ENCODE measurements around the gene ARRDC1.
A peak's percentile ranks its signal among the peaks of the same experiment; 100 is the strongest.
"Not testable (repeated sequence)": the region's sequence is repeated elsewhere in the genome, so short reads cannot be mapped to it uniquely, and the experiment has no call there.

ARRDC1 gene, protein sequence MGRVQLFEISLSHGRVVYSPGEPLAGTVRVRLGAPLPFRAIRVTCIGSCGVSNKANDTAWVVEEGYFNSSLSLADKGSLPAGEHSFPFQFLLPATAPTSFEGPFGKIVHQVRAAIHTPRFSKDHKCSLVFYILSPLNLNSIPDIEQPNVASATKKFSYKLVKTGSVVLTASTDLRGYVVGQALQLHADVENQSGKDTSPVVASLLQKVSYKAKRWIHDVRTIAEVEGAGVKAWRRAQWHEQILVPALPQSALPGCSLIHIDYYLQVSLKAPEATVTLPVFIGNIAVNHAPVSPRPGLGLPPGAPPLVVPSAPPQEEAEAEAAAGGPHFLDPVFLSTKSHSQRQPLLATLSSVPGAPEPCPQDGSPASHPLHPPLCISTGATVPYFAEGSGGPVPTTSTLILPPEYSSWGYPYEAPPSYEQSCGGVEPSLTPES

DNA sequence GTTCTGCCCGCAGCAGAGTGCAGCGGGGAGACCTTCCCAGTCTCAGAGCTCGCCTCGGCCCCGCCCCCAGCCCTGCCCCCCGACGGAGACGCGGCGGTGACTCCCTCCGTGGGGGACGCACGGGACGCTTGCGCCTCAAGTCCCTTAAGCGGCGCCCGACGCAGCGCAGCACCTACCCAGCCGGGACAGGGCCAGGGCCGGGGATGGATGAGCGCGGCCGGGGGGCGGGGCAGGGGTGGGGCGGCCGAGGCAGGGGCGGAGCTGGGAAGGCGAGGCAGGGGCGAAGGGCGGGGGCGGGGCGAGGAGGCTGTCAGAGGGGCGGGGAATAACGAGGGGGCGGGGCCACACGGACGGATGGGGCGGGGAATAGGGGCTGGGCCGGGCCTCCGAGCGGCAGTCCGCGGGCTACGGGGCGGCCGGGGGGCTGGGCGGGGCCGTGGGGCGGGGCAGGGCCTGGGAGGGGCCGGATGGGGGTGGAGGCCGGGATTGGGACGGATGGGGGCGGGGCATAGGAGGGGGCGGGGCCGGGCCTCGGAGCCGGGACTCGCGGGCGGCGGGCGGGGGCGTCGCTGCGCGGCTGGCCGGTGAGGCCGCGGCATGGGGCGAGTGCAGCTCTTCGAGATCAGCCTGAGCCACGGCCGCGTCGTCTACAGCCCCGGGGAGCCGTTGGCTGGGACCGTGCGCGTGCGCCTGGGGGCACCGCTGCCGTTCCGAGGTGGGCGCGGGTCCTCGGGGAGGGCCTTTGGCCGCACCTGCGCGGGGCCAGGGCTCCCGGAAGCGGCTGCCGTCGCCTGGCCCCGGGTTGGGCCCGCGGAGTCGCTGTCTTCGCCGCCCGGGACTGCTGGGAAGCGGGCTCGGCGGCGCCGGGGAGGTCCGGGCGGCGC, at the start of gene ARRDC1:
TSS of gene ARRDC1 (plus strand) at position 566 of the 884 bp plus-strand sequence. CDS start at position 598, 32 bp downstream.
- DNase-seq: peak; percentile 79

DNA sequence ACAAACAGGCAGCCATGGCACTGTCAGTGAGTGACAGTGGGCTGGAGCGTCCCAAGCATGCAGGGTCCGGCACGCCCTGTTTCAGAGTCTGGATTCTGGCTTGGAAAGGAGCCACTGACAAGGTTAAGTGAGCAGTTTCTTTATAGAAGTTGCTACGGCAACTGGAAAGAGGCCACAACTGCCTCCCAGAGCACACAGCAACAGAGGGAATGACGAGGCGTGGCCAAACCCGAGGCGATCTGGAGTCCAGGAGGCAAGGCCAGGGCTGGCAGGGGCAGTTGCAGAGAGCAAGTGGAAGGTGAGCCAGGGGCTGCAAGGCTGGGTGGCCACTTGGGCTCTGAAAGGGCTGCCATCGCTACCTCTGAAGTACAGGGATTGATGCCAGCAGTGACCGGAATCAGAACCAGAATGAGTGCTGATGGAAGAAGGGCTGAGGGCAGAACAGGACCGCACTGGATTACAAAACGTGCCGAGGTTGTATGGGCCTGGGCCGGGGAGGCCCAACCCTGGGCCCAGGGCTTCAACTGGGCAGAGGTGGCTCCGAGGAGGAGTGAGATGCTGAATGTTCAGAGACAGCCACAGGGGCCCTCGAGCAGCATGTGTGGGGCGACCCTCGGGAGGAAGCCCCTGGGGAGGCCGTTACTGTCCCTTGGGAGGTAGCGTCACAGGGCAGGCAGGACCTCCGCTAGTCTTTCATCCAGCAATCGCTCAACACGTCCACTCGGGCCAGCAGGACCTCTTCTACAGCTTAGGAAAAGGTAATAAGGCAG, 49.2 kb upstream of the ARRDC1 start:
- no peak for DNase-seq

DNA sequence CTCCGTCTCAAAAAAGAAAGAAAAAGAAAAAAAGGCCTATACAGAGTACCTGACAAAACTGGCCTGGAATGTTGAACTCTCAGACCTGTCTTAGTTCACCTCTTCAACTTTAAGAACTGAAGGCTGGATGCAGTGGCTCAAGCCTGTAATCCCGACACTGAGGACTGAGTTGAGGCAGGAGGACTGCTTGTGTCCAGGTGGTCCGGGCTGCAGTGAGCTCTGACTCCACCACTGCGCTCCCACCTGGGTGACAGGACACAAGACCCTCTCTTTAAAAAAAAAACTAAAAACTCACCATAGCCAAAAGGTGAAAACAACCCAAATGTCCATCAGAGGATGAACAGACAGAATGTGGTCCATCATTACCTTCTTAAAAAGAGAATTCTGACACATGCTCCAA, 47.4 kb upstream of the ARRDC1 start:
- no peak for DNase-seq

DNA sequence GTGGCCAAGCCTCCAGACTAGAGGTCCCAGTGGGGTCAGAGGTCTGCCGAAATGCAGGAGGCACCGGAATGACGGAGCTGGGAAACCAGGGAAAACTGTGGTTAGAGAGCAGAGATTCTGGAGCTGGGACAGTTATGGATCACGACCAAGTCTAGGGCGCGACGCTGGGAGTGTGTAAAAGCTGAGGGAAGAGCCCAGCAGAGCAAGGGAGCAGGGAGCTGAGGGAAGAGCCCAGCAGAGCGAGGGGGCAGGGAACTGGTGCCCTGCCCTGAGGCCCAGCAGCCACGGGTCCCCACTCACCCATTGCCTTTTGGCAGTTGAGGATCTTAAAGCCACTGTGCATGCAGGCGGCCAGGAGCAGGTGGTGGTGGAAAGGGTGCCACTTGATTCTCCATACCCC, 41.4 kb upstream of the ARRDC1 start:
- DNase-seq: no peak

DNA sequence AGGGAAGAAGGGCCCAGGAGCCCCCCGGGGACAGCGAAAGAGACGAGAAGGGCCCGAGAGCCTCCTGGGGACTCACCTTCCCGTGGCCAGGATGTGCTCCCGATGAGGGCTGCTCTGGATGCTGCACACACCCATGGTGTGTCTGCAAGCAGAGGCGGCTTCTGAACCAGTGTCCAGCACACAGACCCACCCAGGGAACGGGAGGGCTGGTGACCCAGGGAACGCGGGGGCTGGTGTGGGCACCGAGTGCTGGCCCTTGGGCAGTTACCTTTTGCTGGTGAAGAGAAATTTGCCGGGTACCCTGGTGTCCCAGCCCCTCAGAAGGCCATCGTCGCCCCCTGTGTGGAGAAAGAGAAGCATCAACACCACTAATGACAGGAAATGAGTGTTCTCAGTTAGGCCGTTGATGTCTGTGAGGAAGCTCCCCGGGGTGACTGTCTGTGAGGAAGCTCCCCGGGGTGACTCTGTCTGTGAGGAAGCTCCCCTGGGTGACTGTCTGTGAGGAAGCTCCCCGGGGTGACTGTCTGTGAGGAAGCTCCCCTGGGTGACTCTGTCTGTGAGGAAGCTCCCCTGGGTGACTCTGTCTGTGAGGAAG, 40.6 kb upstream of the ARRDC1 start:
- DNase-seq: no peak

DNA sequence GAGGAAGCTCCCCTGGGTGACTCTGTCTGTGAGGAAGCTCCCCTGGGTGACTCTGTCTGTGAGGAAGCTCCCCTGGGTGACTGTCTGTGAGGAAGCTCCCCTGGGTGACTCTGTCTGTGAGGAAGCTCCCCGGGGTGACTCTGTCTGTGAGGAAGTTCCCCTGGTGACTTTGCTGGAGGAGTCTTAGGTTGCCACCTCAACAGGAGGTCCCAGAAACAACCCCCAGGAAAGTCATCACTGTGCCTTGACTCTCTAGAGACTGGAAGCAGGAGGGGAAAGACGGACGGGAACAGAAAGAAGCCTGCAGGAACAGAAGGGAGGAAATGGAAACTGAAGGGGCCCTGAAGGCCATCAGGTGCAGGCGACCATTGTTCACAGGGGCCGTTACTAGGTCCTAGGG, 37.0 kb upstream of the ARRDC1 start:
- not testable (repeated sequence) for DNase-seq

DNA sequence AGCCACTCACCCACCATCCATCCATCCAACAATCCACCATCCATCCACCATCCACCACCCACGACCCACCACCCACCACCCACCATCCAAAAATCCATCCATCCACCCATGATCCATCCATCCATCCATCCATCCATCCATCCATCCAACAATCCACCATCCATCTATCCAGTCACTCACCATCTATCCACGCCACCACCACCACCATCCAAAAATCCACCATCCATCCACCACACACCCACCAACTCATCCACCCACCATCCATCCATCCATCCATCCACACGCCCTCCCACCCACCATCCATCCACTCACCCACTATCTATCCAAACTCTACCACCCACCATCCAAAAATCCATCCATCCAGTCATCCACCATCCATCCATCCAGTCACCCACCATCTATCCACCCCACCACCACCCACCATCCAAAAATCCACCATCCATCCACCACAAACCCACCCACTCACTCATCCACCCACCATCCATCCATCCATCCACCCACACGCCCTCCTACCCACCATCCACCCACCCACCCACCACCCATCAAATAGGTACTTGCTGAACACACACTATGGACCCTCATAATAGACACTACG, 35.8 kb upstream of the ARRDC1 start:
- DNase-seq: no peak

DNA sequence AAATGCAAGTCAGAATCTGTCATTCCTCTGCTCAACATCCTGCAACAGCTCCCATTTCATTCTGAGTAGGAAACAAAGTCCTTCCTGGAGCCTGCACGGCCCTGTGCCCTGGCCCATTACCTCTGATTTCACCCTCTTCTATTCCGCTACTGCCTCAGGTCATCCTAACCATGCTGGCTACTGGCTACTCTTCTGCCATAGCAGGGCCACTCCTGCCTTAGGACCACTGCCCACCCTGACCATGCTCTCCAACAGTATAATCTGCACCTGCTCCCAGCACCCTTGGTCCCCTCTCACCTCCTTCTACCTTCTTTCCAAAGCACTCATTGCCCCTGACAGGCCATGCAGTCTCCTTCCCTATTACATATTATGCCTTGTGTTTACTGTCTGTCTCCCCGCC, 34.9 kb upstream of the ARRDC1 start:
- no peak for DNase-seq

DNA sequence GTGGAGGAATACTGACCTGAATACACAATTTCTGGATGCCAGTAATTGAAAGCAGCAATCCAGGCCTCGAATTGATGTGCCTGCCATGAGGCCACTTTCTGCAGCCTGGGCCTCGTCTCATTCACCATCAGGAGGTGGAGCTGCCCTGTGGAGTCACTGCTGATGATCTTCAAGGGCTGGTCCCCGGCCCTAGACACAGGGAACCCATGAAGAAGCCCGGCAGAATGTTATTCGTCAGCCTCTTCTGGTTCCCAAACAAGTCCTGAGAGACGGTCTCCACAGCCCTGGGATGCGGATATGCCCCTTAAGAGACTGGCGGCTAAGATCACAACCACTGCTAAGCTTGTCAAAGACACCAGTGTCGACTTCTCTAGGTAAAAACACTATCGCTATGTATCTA, 31.3 kb upstream of the ARRDC1 start:
- no peak for DNase-seq

DNA sequence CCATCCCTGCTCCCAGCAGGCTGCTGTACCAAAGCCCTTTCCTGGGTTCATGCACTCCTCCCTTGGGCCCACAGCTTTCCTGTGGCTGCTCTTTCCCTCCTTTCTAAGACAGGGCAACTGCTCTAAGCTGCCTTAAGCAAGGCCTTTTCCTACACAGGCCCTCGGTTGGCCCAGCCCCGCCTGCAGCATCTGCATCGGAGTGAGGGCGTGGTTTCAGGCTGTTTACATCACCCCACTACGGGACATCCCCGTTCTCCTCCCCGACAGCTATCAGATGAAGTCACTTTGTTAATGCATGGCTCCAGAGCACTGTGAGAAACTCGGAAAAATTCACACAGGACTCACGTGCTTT, 30.1 kb upstream of the ARRDC1 start:
- no peak for DNase-seq

DNA sequence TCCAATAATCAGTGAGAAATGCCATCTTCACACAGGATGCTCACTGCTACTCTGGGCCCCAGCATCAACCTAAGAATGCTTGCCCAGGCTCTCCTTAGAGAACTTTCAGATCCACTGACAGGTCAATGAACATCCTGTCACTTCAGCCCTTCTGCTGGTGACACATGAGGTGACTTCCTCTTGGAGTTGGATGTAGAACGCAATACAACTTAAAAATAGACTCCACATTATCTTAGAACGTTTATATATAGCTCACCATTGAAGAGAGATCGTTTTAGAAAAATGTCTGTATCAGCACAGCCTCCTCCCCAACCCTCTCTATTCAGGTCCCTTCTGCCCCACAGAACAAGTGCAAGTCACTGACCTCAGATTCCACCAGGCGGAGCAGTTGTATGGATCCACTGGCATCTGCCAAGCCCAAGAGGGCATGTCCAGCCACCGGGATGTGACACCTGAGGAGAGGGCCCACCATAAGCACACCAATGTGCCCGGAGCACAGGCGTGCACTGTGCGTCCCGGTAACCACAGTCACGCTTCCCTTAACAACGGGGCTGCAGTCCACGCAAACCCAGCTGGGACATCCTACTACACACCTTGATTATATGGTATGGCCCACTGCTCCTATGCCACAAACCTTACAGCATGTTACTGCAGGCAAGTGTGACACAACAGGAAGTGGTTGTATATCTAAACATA, 29.6 kb upstream of the ARRDC1 start:
- no peak for DNase-seq

DNA sequence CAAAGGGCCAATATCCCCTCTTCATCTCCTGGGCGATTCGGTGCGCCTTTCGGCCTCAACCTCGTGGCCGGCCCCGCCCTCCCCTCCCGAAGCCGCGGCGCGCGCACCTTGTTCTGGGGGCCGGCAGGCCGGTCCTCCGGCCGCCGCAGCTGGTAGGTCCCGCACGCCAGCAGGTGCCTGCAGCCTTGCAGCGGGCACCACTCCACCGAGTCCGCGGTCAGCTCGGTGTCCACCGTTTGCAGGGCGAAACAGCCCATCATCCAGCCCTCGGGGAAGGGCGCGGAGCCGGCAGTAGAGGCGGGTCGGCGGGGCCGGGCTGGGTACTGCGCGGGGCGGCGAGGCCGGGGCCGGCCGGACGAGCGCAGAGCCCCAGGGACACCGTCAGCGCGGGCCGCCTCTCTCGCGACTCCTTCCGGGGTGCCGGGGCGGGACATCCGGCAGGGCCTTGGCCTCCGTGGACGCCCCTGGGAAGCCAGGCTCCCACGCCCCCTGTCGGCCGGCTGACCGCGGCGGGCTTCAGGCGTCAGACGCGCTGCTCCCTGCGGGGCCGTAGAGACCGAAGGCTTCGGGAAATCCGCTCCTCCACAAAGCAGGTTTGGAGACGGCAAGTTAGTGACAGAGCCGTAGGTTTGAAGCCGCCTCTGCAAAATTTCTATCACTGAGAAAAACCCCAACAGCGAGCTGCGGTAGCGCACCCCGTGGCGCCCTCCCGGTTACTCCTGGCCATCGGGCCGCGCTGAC, 26.8 kb upstream of the ARRDC1 start, which contains the start of gene DPH7:
TSS of gene DPH7 (minus strand) at position 408 of the 741 bp plus-strand sequence. CDS start at position 260, 148 bp downstream.
- DNase-seq: peak; percentile 87

DNA sequence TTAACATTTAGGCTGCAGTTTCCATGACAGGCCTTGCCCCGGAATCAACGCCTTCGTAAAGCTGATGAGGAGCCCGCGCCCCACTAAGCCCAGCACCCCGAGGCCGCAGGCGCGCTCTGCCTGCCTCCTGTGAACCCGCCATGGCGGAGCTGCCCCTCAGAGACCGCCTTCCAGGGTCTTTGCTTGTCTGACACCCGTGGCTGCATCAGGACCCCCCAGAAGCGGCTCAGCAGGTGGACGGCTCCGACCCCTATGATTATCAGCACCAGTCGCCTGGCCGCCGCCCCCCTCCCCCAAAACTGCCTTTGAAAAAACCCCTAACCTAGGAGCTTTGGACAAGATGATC, 26.3 kb upstream of the ARRDC1 start:
- DNase-seq: no peak

DNA sequence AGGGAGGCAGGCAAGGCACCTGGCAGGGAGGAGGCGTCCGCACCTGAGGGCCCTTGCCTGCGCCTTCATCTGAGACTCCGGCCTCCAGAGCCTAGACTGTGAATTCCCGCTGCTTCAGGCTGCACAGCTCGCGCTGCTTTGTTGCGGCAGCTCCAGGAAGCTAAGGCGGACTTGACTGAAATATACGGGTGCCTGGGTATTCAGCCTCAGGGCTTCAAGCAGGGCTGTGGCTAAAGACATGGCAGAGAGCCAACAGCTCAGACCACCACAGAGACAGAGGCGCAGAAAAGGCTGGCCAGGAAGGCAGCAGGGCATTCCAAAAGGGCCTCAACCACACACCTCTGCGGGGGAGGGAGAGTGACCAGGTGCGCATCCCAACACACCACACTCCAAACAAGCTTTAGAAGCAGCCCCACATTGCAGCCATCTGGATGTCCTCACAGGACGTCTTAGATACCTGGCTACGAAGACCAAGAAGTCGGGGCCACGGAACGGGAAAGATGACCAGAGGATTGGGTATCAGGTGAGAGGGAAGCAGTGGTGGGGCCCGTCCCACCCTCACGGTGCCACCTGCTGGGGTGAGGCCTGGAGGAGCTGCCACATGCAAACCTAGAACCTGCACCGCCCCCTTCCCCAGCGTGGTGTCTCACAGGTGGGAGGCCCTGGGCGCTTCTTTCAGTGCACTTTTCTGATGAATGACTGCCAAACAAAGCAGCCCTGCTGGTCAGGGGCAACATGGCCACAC, 25.1 kb upstream of the ARRDC1 start:
- DNase-seq: no peak

DNA sequence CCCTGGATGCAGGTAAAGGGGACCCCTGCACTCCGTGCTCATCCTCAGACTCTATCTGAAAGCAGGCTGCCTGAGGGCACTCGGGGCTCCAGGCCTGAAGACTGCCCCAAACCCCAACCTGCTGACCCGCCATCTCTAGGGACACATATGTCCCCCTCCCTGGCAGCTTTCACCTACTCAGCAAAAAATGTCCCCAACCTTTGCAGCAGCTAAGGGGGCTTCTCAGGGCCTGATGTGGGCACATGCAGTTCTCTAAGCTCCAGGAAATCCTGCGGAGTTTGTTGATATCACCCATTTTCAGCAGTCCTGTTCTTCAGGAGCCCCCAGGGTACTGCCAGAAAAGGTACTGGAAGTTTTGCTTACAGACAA, 24.5 kb upstream of the ARRDC1 start:
- no peak for DNase-seq

DNA sequence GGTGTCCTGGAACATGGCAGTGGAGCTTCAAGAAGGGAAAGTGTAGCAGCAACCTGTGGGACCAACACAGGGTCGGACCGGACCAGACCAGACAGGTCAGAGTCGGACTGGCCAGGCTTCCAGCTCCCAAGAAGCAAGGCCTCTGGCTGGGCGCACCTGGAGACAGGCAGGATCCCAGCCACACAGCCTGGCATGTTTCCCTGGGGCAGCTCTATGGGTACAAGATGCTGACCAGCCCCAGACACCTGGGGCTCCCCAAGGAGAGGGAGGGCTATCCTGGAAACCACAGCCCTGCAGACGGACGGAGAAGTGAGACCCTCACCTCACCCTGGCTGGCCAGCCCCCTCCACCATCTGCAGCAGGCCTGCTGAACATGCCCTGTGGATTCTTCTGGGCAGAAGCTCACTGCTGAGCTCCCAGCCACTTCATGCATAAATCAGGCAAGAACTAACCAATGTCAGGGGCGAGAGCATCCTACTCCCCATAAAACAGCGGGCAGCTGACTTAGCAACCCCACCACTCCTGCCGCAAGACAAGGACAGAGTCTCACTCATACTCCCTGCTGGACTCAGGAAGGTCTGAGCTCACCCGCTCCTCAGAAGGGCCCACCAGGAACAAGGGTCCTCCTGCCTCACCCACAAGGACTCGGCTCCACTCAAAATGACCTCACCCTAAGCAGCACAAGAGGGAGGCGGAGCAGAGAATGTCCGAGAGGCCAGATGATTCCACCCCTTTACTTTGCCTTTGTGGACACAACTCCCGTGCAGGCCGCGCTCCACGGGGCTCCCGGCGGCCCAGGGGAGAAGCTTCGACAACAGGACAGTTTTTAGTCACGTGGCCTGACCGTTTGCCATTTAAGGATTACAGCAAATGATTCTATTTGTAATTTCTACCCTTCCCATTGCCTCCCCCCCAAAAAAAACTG, 23.9 kb upstream of the ARRDC1 start:
- no peak for DNase-seq

DNA sequence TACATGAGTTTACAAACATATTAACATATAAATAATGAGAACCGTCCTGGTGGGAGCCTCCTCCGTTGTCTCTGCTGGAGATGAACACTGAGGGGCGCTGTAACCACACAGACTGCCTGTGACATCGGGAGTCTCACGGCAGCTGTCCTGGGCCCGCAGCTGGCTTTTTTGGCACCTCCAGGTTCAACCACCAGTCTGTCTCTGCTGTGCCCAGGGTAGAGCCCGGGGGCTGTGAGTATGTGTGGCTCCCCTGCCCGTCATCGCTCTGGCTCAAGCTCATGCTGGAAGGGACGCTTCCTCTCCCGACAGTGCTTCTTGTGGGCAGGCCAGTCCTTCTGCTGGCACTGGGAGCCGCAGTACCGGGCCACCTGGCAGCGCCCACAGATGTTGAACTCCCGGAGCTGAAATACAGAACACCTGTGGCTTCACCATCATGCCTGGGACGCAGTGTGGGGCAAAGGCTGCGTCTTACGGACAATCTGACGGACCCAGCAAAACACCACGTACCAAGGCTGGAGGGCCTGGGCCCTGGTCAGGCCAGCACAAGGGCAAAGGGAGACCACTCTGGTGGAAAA, 23.1 kb upstream of the ARRDC1 start:
- no peak for DNase-seq

DNA sequence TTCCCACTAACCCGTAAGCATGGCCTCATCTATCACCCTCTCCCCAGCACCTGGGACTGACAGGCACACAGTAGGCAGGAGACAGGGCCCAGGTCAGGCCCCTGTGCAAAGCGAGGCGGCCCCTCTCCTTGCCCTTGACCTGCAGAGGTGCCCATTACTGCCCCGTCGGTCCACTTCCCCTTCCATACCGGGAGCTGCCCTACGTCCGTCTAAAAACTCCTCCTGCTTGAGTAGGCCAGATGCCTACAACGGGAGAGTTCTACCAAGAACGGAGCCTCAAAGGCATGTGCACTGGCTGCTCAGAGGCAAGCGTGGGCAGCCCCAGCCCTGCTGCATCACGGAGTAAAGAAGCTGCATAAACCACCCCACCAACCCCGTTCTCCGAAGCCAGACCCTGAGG, 22.1 kb upstream of the ARRDC1 start:
- DNase-seq: no peak

DNA sequence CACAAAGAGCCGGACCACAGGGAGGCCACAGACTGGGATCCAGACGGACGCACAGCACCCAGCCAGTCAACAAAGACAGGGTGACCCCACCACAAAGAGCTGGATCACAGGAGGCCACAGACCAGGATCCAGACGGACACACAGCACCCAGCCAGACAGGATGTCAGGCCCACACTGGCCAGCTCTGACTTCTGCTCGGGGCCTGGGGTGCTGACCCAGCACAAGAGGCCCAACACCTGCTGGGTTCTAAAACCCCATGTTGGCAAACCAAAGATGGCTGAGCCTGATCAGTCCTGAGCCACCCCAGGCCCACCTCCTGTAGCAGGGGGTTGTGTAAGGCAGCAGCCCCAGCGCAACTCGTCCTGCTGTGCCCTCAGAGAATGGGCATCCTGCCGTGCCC, 21.5 kb upstream of the ARRDC1 start:
- no peak for DNase-seq
